AG20443 (cell line): ENCODE measurements around the gene CD84.
"Not testable (repeated sequence)": the region's sequence is repeated elsewhere in the genome, so short reads cannot be mapped to it uniquely, and the experiment has no call there.

Experiments
- DNase-seq: peaks from one replicate; pipeline ENCODE4 v3.0.0; 2012; ENCODE audit warnings: low spot score, mixed read lengths

CD84 gene

GRCh38 chr1:160503087-160503486 is 76.2 kb downstream of the CD84 start:
- DNase-seq: no peak

- DNase-seq: no peak
Measured at GRCh38 chr1:160500321-160500990, 78.8 kb downstream of the CD84 start.

GRCh38 chr1:160499631-160500030 is 79.7 kb downstream of the CD84 start:
- no peak for DNase-seq

- DNase-seq: not testable (repeated sequence)
Measured at GRCh38 chr1:160498301-160499065, 80.8 kb downstream of the CD84 start.

GRCh38 chr1:160496334-160496733 is 83.0 kb downstream of the CD84 start:
- DNase-seq: no peak

- no peak for DNase-seq
Measured at GRCh38 chr1:160494620-160495019, 84.7 kb downstream of the CD84 start.

GRCh38 chr1:160492617-160493016 is 86.7 kb downstream of the CD84 start:
- DNase-seq: no peak

GRCh38 chr1:160491981-160492380 is 87.3 kb downstream of the CD84 start:
- DNase-seq: no peak
